PC-3 (cell line): Measurements from ENCODE around the gene TIE1.

Experiments used
- CTCF ChIP-seq: fragments of 300-600 bp; sonication (generic); conservative IDR thresholded peaks from 2 replicates; pipeline ENCODE4 v1.5.1; 2017; ENCODE audit warnings: antibody characterized with exemption, low read depth, mild to moderate bottlenecking, low read length
- EZH2 ChIP-seq: fragments of 300-600 bp; sonication (generic); IDR thresholded peaks from one replicate; pipeline ENCODE4 v1.6.1; 2017; ENCODE audit warnings: antibody characterized with exemption, mild to moderate bottlenecking, low read length; ENCODE audit not compliant: unreplicated experiment
- EZH2phosphoT487 ChIP-seq: fragments of 300-600 bp; sonication (generic); IDR thresholded peaks from 2 replicates; pipeline ENCODE4 v1.6.1; 2018; ENCODE audit warnings: mild to moderate bottlenecking, antibody characterized with exemption, low read length, borderline replicate concordance

- TF ChIP-seq EZH2 (no peak), CTCF (no peak), EZH2phosphoT487 (no peak)
These were observed 7.6 kb upstream of the TIE1 start for GRCh38 chr1:43293176-43293575.
